Gastrocnemius medialis (tissue), 4 donors: ENCODE data around the gene DPP4.
"Not testable (repeated sequence)": the region's sequence is repeated elsewhere in the genome, so short reads cannot be mapped to it uniquely, and the experiment has no call there.

Experiments used
- CTCF ChIP-seq, 5 experiments: fragments of 450-650 bp in 3 of 5; fragments of 200-600 bp in 2 of 5; sonication (generic) in 2 of 5; IDR thresholded peaks in 4 of 5; conservative IDR thresholded peaks in 1 of 5; 1 replicate in 4 of 5; 2 replicates in 1 of 5; pipeline ENCODE4 v1.5.1; 2016 to 2019; ENCODE audit warnings: antibody characterized with exemption in 5 of 5, mild to moderate bottlenecking in 3 of 5, moderate library complexity in 3 of 5
- POLR2A ChIP-seq, 2 donors: fragments of 450-650 bp; IDR thresholded peaks; one replicate each; pipeline ENCODE4 v1.6.1; 2017; ENCODE audit warnings: antibody characterized with exemption in 2 of 2, mild to moderate bottlenecking in 2 of 2, moderate library complexity in 2 of 2

- TF ChIP-seq CTCF (IDR thresholded peaks at IDR 0.05 in 4 of 5, conservative IDR thresholded peaks at IDR 0.05 in 1 of 5); POLR2A (IDR thresholded peaks at IDR 0.05): not testable (repeated sequence)
These were observed 120.6 kb downstream of the DPP4 start for GRCh38 chr2:161953367-161953766.
